Glutamatergic neuron (in vitro differentiated cells): ENCODE data around the gene CHST13. TPM values are rescaled to one million over a fixed set of nuclear protein-coding genes. Genes with fewer than 3 reads are reported as not detected.

Source experiments
- DNase-seq: peaks from one replicate; pipeline ENCODE4 v3.0.0; 2022
- H3K27ac Mint-ChIP-seq: one replicate; pipeline ENCODE4 v1.8.0; 2020; ENCODE audit warnings: mild to moderate bottlenecking, mixed read lengths, inconsistent platforms; ENCODE audit not compliant: unreplicated experiment
- H3K27me3 Mint-ChIP-seq: one replicate; pipeline ENCODE4 v1.8.0; 2020; ENCODE audit warnings: mild to moderate bottlenecking, moderate library complexity, mixed read lengths, inconsistent platforms; ENCODE audit not compliant: unreplicated experiment
- H3K36me3 Mint-ChIP-seq: one replicate; pipeline ENCODE4 v1.8.0; 2020; ENCODE audit warnings: mild to moderate bottlenecking, mixed read lengths, inconsistent platforms; ENCODE audit not compliant: unreplicated experiment
- H3K4me1 Mint-ChIP-seq: one replicate; pipeline ENCODE4 v1.8.0; 2020; ENCODE audit warnings: mild to moderate bottlenecking, low read depth, mixed read lengths, inconsistent platforms; ENCODE audit not compliant: unreplicated experiment
- H3K4me3 Mint-ChIP-seq: one replicate; pipeline ENCODE4 v1.8.0; 2020; ENCODE audit warnings: mild to moderate bottlenecking, mixed read lengths, inconsistent platforms; ENCODE audit not compliant: unreplicated experiment
- H3K9me3 Mint-ChIP-seq: one replicate; pipeline ENCODE4 v1.8.0; 2020; ENCODE audit warnings: mild to moderate bottlenecking, moderate library complexity, mixed read lengths, inconsistent platforms; ENCODE audit not compliant: unreplicated experiment
- total RNA-seq: library from RNA; stranded (reverse); fragmentation: NEBNext Ultra II Directional; extraction: Animal tissue kit (Norgen Biotek cat#: 25700); gene quantifications from one replicate; pipeline ENCODE4 v1.2.1, GENCODE V29; 2021; ENCODE audit not compliant: unreplicated experiment
- TF ChIP-seq, protein P1 (sequence below): fragments of 200-600 bp; sonication (generic); IDR thresholded peaks from one replicate; pipeline ENCODE4 v1.5.0; 2021; ENCODE audit not compliant: partially characterized antibody, unreplicated experiment

The CHST13 gene
- total RNA-seq, 1 donor from 2014 or later, result not detected

- peak; percentile 14 for DNase-seq
- TF ChIP-seq, protein P1, sequence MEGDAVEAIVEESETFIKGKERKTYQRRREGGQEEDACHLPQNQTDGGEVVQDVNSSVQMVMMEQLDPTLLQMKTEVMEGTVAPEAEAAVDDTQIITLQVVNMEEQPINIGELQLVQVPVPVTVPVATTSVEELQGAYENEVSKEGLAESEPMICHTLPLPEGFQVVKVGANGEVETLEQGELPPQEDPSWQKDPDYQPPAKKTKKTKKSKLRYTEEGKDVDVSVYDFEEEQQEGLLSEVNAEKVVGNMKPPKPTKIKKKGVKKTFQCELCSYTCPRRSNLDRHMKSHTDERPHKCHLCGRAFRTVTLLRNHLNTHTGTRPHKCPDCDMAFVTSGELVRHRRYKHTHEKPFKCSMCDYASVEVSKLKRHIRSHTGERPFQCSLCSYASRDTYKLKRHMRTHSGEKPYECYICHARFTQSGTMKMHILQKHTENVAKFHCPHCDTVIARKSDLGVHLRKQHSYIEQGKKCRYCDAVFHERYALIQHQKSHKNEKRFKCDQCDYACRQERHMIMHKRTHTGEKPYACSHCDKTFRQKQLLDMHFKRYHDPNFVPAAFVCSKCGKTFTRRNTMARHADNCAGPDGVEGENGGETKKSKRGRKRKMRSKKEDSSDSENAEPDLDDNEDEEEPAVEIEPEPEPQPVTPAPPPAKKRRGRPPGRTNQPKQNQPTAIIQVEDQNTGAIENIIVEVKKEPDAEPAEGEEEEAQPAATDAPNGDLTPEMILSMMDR, result no peak
- Mint-ChIP-seq H3K27me3 (peaks cover 7% of the 10 kb centered on the region), H3K36me3 (no peaks in the 10 kb centered on the region), H3K4me1 (peaks cover 4% of the 10 kb centered on the region), H3K4me3 (no peak overlapping the region), H3K9me3 (peaks cover 4% of the 10 kb centered on the region), H3K27ac (no peak overlapping the region)
Measured at GRCh38 chr3:126516936-126517290, 7.0 kb upstream of the CHST13 start.

DNA sequence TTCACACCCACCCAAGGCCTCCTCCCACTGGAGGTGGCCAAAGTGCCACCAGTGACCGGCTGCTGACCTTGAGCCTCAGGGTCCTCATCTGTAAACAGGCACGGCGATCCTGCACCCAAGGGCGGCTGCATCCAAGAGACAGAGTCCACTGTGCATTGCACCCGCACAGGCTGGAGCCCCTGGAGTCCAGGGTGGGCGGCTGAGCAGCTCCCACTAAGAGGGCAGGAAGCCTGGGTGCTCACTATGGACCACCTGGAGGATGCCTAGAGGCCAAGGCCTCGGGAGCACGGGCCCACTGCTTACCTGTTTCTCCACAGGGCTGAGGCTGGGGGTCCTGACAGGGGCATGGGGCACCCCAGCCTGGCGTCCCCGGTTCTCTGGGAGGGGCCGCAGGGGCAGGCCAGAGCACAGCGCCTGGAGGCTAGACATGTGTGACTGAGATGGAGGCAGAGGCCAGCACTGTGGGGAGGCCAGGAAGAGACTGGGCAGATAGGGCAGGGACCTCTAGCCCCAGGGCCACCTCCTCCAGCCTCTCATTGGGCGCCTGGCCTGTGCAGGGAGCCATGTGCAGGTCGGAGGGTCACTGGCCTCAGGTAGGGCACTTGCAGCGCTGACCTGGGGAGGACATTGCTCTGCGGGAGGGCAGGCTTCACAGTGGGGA lies 6.5 kb upstream of the CHST13 start, which contains the start of gene UROC1:
Gene UROC1, minus strand, starts transcription at position 483 of the 661 bp plus-strand sequence. Its CDS starts 54 bp downstream, at position 429.
- Mint-ChIP-seq H3K36me3 (no peaks in the 10 kb centered on the region), H3K27me3 (peaks cover 9% of the 10 kb centered on the region), H3K27ac (no peak within 1 kb of the TSS), H3K4me3 (no peak within 1 kb of the TSS), H3K9me3 (peaks cover 4% of the 10 kb centered on the region), H3K4me1 (peaks cover 8% of the 10 kb centered on the region)
- peak; percentile 10 for DNase-seq
- TF ChIP-seq, protein P1, result no peak

- no peaks in the 10 kb centered on the region for H3K36me3 Mint-ChIP-seq
- no peak overlapping the region for H3K27ac Mint-ChIP-seq
- peaks cover 11% of the 10 kb centered on the region for H3K27me3 Mint-ChIP-seq
- TF ChIP-seq, protein P1, result no peak
- H3K9me3 Mint-ChIP-seq, result peaks cover 4% of the 10 kb centered on the region
- peaks cover 8% of the 10 kb centered on the region for H3K4me1 Mint-ChIP-seq
- DNase-seq, result peak; percentile 12
- no peak overlapping the region for H3K4me3 Mint-ChIP-seq
Measured at GRCh38 chr3:126517986-126518778, 5.8 kb upstream of the CHST13 start.

DNA sequence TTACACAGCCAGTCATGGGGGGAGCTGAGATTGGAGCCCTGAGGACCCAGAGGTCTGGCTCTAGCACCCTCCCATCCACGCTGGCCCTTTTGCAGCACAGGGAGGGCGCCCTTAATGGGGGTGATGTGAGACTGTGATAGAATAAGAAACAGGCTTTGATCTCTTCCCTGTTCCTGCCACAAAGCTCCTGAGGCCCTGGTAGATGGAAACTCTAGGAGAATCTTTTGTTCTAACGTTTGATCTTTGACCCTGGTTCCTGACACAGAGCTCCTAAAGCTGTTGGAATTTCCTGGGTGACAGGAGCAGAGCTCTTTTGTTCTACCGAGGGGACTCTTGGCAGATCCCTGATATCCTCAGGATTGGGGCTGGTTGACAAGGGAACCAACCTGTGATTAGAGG lies 5.2 kb upstream of the CHST13 start:
- TF ChIP-seq, protein P1, result no peak
- peaks cover 14% of the 10 kb centered on the region for H3K27me3 Mint-ChIP-seq
- H3K36me3 Mint-ChIP-seq, result no peaks in the 10 kb centered on the region
- no peak for DNase-seq
- H3K27ac Mint-ChIP-seq, result no peak overlapping the region
- H3K4me1 Mint-ChIP-seq, result peaks cover 8% of the 10 kb centered on the region
- H3K4me3 Mint-ChIP-seq, result no peak overlapping the region
- H3K9me3 Mint-ChIP-seq, result peaks cover 4% of the 10 kb centered on the region
